DMS79 (cell line): ENCODE measurements around the gene NUP205.
A peak's percentile ranks its signal among the peaks of the same experiment; 100 is the strongest.
"Not testable (repeated sequence)": the region's sequence is repeated elsewhere in the genome, so short reads cannot be mapped to it uniquely, and the experiment has no call there.

Source experiments
- DNase-seq: peaks from one replicate; lab custom pipeline; 2025; lab: John Stamatoyannopoulos, UW

The NUP205 gene

DNA sequence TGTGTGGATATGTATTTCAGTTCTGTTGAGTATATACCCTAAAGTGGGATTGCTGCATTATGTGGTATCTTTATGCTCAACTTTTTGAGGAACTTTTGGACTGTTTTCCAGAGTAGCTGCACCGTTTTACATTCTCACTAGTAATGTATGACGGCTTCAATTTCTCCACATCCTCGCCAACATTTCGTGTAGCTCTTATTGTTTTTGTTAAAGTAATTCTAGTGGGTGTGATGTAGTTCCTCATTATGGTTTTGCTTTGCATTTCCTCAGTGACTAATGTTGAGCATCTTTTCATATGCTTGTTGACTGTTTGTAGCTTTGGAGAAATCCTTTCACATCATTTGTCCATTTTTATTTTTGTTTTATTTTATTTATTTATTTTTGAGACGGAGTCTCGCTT, 109.1 kb downstream of the NUP205 start:
- DNase-seq: no peak

- not testable (repeated sequence) for DNase-seq
Measured at GRCh38 chr7:135667626-135668025, 109.9 kb downstream of the NUP205 start.

DNA sequence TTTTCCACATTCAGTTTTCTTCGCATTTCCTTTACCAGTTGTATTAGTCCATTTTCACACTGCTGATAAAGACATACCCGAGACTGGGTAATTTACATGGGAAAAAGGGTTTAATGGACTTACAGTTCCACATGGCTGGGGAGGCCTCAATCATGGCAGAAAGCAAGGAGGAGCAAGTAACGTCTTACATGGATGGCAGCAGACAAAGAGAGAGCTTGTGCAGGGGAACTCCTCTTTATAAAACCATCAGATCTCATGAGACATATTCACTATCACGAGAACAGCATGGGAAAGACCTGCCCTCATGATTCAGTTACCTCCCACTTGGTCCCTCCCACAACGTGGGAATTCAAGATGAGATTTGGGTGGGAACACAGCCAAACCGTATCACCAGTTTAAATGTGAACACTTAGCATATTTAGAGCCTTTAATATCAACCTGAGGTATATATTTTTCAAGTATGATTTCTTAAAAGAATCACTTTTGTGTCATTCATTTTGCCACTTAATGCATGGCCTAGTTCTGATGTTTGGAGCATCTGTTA, 111.2 kb downstream of the NUP205 start:
- DNase-seq: not testable (repeated sequence)

DNA sequence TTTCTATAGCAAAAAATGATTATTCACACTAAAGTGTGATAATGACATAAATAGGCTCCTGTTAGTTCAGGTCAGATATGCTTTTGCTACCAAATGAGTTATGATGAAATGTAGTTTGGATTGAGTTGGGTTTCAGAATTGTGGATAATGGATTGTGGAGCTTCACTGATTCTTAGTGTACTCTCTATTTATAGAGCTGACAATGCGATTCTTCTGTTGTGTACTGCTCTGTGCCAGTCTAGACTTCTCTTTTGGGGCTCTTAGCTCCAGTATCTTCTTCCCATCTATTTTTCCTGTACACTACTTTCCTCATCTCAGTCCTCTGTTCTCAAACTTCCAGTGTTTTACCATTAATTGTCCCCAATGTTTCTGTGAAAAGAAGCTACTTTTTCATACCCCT, 112.1 kb downstream of the NUP205 start:
- DNase-seq: no peak

- no peak for DNase-seq
Measured at GRCh38 chr7:135670179-135670578, 112.5 kb downstream of the NUP205 start.

GRCh38 chr7:135672560-135673359, 115.0 kb downstream of the NUP205 start:
- peak; percentile 9 for DNase-seq

DNA sequence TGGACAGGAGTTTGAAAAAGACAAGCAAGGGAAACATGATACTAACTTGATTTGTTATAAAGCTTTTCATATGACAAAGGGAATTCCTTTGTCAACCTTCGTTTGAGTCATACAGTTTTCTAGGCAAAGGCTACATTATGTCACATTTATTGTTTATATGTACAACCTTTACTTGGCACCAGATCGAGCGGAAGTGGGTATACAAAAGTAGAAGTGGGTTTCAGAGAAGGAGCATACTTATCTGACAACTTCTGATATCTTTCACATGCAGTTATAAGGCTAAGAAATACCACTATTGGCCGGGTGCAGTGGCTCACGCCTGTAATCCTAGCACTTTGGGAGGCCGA, 115.6 kb downstream of the NUP205 start:
- DNase-seq: no peak

DNA sequence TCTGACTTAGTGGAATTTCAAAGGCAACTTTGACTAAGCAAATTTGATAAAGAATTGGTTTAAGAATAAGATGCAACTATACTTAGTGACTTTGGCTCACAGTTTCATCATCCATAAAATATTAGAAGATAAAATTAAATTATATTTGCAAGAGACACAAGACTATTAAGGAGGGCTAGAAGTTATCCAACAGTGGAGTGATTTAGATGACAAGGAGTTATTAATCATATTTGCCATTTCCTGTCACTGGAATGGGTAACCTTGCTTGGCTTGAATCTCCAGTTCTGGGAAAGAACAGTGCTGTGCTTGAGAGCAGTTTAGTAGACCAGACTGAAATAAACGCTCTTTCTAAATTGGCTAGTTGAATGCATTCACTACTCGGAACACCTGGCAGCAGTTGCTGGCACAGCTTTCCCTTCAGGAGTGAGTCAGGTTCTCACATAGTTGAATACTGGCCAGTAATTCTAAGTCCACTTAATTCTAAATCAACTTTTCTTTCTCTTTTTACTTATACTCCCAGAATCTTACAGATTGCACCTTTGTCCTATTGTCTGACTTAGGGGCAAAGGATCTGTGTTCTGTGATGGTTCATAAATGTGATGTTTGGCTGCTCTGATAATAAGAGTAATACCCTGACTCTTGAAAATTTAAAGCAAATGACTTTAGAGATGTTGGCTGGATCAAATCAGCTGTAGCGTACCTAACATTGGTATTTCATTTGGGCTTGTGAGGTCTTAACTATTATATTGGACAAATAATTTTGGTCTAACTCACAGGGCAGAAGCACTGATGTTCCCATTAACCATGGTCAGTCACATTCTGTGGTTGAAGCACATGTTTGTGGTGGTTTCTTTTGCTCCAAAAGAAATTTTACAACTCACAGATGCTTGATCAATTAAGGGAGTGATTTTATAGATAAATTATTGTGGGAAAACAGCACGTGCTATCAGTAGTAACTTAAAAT, 121.2 kb downstream of the NUP205 start:
- DNase-seq: peak; percentile 64

DNA sequence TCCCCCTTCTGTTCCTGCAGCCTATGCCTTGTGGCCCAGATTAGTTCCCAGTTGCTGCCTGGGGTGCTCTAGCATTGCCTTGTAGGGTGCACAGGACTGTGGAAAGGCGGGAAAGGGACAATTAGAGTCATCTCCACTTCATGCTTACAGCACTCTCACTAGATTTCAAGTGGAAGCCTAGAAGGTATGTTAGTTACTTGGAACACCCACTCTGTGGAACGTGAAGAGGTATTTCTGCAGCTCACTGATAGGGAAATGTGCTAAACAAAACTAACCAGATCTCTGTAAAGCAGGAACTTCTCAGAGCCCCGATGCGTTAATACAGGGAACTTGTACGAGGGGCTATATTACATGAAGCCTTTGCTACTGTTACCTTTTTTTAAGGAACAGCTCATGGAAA, 124.0 kb downstream of the NUP205 start:
- no peak for DNase-seq

DNA sequence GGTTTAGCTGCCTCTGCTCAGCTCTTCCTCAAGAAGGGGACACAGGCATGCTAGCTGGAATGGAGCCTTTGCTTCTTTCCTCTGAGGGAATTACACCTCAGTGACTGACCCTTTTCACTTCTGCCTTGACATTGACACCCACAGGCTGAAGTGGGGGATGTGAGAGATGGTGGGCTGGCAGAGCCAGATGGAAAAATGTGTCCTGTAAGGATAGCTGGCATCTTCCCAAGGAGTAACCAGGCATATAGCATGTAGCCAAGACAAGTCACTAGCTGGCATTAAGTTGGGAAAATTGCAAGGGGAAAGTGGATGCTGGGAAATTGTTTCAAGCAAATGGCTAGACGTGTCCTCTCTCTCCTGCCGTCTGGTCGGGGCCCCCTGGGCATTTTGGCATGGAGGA, 124.5 kb downstream of the NUP205 start:
- DNase-seq: no peak

GRCh38 chr7:135683609-135684008, 125.9 kb downstream of the NUP205 start:
- DNase-seq: no peak

DNA sequence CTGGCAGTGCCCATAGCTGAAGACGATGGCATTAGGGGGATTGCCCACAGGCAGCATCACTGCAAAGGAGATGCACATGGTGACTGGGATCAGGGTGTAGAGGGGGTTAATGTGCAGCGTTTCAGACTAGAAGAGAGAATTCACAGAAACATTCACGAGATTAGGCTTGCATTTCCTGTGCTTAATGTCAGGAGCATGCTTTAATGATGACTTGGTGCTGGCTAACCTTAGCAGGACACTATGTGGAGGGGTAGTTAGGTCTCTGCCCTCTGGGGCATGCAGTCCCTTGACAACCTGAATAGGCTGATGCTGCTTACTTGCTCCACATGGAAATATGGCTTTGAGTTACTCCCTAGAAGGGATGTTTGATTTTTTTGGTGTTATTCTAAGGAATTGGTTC, 126.4 kb downstream of the NUP205 start:
- no peak for DNase-seq

DNA sequence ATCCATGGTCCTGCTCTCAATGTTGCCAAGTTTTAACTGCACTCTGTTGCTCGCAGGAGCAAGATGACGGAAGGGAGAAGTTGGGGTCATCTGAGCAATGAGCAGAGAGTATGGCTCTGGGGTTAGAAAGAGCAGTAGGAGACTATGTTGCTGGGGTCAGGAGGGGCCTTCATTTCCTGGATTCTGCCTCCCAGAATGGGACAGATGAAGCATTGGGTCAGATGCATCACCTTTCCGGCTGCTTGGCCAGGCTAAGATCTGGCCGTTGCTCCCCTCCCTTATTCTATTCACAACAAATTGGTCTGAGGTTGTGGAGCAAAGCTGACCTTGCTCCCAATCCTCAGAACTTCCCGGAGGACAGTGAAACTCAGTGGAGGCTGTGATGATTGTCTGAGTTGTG, 127.0 kb downstream of the NUP205 start:
- no peak for DNase-seq

DNA sequence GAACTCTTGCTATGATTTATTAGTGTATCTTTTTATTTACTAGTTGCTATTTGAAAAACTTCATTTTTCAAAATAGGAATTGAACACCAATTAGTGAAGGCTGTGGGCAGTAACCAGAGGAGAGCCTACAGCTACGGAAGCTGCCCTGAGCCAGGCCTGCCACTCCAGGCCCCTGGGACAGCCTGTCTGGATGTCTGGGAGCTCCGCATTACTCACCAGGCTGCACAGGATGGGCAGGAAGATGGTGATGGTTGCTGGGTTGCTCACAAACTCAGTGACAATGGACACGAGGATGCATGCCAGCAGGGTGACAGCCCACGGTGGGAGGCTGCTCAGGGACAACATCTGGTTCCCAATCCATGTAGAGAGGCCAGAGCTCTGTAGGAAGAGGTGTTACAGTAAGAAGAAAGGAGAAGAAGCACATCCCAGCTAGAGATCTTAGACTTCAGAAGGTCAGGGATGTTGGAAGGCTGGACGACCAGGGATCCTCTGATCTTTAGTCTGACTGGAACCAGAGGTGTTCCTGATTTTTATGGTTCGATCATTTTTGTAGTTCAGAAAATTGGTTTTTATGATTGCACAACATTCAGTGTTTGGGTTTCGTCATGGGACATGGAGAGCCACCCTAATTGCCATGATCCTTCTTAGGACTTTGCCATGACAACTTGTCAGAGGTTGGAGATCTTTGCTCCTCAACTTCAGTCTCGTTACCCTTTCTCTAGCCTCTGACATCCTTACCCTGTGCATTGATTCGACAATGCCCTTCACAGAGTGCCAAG, 127.8 kb downstream of the NUP205 start:
- no peak for DNase-seq

GRCh38 chr7:135687466-135687865, 129.7 kb downstream of the NUP205 start:
- no peak for DNase-seq

- no peak for DNase-seq
Measured at GRCh38 chr7:135690566-135690965, 132.8 kb downstream of the NUP205 start.

DNA sequence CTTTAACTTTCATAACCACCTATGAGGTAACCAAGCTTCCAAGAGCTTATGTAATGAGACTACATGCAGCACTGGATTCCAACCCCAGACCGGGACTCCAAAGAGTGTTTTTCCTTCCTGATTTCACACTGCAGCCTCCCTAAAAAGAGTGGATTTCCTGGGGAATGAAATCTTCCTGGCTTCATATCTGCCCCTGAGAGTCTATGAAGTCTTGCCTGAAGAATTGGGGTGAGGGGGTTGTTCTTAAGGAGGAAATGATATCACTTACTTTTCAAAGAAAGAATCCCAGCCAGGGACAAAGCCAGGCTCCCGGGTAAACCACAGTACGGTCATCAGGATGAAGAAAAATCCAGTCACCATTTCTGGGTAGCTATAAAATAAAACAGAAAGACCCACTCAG, 134.3 kb downstream of the NUP205 start:
- no peak for DNase-seq

DNA sequence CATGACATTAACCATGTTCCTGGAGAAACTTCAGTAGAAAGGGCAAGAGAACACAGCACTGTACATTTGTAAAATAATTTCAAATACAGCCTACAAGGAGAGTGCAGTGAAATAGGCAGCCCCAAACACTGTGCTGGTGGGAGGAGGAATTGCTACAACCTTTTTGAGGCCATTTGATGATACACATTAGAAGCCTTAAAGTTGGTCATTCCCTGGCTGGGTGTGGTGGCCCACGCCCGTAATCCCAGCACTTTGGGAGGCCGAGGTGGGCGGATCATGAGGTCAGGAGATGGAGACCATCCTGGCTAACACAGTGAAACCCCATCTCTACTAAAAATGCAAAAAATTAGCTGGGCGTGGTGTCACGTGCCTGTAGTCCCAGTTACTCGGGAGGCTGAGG, 134.9 kb downstream of the NUP205 start:
- DNase-seq: not testable (repeated sequence)

- no peak for DNase-seq
Measured at GRCh38 chr7:135693558-135693957, 135.8 kb downstream of the NUP205 start.

GRCh38 chr7:135697276-135698049, 139.7 kb downstream of the NUP205 start:
- DNase-seq: no peak
